GM20000 (cell line): Measurements from ENCODE around the gene DNAL4.
A peak's percentile ranks its signal among the peaks of the same experiment; 100 is the strongest.

Experiments
- DNase-seq: peaks from one replicate; pipeline ENCODE4 v3.0.0; 2012; ENCODE audit warnings: low spot score
- CTCF ChIP-seq: IDR thresholded peaks from 2 replicates; pipeline ENCODE4 v1.5.1; 2012; ENCODE audit warnings: mild to moderate bottlenecking, control low read depth; ENCODE audit errors: extremely low read depth, missing control alignments

DNAL4 gene

DNA sequence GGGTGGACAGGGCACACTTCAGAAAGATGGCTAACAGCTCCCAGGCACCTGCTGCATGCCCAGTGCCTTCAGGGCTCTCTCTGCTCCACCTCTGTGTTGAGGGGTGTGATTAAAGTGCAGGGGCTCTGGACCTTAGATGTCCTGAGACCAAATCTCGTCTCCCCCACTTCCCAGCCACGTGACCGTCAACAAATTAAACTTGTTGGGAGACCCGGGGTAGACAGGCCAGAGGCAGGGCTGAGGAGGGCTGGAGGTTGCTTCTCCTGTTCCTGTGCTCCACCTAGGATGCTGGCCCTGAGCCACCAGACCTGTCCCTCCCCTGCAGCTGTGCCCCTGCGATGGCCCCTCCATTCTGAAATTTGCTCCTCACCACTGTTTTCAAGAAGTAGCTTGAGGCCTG lies 32.9 kb upstream of the DNAL4 start:
- no peak for DNase-seq
- TF ChIP-seq CTCF, result no peak

GRCh38 chr22:38826386-38826785 lies 32.4 kb upstream of the DNAL4 start:
- TF ChIP-seq CTCF, result no peak
- DNase-seq, result no peak

DNA sequence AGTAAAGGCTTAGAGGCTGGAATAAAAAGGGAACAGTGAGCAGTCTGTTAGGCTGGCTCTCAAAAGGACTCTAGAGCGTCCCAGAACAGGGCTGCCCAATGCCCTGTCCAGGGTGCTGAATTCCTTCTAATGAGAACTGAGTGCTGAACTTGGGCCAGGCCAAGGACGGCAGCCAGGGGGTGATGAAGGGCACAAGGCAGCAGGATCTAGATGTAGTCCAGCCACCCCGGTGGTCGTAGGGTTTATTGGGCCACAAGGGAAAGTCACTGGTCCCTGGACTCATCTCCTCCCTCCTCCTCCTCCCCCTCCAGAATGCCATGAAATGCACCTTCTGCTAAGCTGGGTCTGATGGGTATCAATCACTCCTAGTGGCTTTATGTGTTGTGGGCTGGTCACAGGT lies 30.6 kb upstream of the DNAL4 start:
- DNase-seq, result peak; percentile 77
- TF ChIP-seq CTCF, result no peak

DNA sequence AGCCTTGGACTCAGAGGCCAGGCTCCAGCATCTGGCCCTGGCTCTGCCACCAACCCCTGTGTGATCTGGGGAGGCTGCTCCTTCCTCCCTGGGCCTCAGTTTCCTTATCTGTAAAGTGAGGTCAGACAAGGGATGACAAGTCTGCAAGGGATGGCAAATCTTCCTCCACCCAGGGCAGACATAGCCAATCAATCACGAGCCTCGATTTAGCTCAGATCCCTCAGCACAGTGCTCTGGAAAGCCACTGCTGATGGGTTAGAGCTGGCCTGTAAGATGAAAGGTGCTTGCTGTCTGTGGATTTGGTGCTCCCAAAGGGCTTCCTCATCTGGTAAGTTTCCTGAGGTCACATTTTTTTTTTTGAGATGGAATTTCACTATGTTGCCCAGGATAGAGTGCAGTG lies 29.7 kb upstream of the DNAL4 start:
- DNase-seq, result no peak
- TF ChIP-seq CTCF, result no peak

DNA sequence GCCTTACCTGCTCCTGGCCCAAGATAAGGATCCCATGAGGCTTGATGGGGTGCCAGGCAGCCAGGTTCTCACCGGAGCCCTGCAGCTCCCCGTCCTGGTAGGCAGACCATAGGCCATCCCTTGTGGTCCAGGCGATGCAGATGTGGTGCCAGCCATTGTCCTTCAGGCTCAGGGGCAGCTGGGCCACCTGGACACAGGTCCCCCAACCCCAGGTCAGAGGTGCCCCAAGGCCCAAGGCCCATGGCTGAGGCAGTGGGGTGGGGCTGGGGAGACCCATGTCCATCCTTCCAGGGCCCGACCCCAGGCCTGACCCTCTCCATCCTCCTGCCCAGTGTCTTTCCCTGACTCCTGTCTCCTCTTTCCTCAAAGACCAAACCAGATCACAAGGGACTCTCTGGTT lies 29.1 kb upstream of the DNAL4 start:
- DNase-seq, result no peak
- TF ChIP-seq CTCF, result no peak

GRCh38 chr22:38820020-38820419 lies 26.1 kb upstream of the DNAL4 start:
- no peak for TF ChIP-seq CTCF
- no peak for DNase-seq

DNA sequence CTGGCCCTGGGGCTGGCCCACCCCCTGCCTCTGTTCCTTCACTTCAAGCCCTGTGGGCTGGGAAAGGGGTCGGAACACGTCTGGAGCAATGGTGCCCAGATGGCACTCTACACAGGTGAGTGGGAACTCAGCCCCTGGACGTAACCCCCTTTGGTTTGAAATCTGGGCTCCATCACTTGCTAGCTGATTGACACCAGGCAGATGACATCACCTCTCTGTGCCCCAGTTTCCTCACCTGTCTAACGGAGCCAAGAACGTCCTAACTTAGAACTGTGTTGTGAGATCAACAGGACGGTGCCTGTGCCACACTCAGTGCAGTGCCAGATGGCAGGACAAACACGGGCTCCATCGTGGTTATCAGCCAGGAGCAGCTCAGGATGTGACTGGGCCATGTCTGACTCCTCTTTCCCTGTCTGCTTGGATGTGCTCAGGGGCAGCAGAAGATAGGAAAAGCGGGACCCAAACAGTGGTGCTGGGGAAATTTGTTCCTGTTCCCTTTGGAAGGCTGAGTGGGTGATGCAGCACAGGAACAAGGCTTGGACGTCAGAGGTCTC lies 25.5 kb upstream of the DNAL4 start:
- no peak for TF ChIP-seq CTCF
- no peak for DNase-seq
